ENCODE results near the gene JAM2.

The JAM2 gene

DNA sequence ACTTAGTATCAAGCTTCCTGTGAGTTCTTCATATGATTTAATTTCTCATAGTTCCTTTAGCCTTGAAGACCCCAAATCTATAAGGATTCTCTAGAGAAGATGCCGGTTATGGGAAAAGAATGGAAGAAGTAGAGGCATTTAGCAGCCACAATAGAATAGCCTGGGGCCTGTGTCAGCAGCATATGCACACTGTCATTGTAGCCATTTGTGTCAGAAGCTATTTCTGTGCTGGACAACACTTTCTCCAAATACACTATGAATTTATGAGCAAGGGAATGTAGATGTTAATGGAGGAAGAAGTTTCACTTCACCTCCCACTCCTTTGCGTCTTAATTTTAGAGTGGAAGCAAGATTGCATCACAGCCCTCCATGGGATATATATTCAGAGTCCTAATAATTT lies 17.4 kb downstream of the JAM2 start:
- TF ChIP-seq, protein P1, sequence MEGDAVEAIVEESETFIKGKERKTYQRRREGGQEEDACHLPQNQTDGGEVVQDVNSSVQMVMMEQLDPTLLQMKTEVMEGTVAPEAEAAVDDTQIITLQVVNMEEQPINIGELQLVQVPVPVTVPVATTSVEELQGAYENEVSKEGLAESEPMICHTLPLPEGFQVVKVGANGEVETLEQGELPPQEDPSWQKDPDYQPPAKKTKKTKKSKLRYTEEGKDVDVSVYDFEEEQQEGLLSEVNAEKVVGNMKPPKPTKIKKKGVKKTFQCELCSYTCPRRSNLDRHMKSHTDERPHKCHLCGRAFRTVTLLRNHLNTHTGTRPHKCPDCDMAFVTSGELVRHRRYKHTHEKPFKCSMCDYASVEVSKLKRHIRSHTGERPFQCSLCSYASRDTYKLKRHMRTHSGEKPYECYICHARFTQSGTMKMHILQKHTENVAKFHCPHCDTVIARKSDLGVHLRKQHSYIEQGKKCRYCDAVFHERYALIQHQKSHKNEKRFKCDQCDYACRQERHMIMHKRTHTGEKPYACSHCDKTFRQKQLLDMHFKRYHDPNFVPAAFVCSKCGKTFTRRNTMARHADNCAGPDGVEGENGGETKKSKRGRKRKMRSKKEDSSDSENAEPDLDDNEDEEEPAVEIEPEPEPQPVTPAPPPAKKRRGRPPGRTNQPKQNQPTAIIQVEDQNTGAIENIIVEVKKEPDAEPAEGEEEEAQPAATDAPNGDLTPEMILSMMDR (IDR thresholded peaks at IDR 0.05; ENCODE audit: insufficient read depth, low read length, poor library complexity, severe bottlenecking) = no peak
- Histone ChIP-seq H3K36me3 (ENCODE audit: control insufficient read depth, insufficient read depth, low read length) (no peaks in the 10 kb centered on the region), H3K27me3 (replicated peaks; ENCODE audit: control insufficient read depth, insufficient read depth, low read length) (no peaks in the 10 kb centered on the region), H3K4me3 (replicated peaks; ENCODE audit: low read depth, low read length) (no peak overlapping the region)
- DNase-seq (ENCODE audit: extremely low read depth, insufficient read length) = no peak

DNA sequence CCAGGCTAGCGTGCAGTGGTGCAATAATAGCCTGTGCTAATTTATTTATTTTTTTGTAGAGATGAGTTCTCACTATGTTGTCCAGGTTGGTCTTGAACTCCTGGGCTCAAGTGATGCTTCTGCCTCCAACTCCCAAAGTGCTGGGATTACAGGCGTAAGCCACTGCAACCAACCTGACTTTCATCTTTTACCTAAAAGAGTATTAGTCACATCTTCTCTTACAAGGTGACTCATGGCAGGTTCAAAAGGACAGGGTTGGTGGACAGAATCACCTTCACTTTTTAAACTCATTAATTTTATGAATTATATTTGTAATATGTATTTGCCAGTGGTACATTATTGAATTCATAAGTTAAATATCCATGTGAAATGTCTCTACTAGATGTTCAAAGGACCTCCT lies 18.1 kb downstream of the JAM2 start:
- Histone ChIP-seq H3K36me3 (ENCODE audit: control insufficient read depth, insufficient read depth, low read length) (no peaks in the 10 kb centered on the region), H3K4me3 (replicated peaks; ENCODE audit: low read depth, low read length) (no peak overlapping the region), H3K27me3 (replicated peaks; ENCODE audit: control insufficient read depth, insufficient read depth, low read length) (no peaks in the 10 kb centered on the region)
- no peak for DNase-seq (ENCODE audit: extremely low read depth, insufficient read length)
- TF ChIP-seq, protein P1 (IDR thresholded peaks at IDR 0.05; ENCODE audit: insufficient read depth, low read length, poor library complexity, severe bottlenecking) = no peak

DNA sequence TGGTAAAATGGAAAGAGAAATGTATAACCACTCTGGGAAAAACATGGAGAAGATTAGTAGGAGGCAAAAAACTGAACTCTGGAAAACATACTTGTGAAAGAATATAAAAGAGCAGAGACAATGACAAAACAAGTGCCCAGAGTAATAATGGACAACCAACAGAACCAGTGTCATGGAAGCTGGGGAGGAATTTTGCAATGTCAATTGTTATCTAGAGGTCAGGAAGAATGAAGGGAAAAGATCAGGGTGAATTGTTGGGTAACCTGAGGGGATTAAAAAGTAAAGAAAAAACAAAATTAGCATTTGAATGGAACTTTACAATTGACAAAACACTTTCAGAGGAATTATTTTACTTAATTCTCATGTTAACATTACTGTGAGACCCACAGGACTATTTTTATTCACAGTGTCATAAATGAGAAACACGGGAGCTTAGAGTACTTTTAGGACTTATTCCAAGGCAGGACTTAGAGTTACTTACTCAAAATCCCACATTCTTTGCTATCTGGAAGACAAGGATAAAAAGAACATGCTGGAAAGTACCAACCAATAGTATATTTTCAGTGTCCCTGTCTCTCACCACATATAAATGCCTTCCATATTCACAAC lies 19.5 kb downstream of the JAM2 start:
- H3K36me3 ChIP-seq (ENCODE audit: control insufficient read depth, insufficient read depth, low read length) = no peaks in the 10 kb centered on the region
- no peak for DNase-seq (ENCODE audit: extremely low read depth, insufficient read length)
- TF ChIP-seq, protein P1 (IDR thresholded peaks at IDR 0.05; ENCODE audit: insufficient read depth, low read length, poor library complexity, severe bottlenecking) = no peak

DNA sequence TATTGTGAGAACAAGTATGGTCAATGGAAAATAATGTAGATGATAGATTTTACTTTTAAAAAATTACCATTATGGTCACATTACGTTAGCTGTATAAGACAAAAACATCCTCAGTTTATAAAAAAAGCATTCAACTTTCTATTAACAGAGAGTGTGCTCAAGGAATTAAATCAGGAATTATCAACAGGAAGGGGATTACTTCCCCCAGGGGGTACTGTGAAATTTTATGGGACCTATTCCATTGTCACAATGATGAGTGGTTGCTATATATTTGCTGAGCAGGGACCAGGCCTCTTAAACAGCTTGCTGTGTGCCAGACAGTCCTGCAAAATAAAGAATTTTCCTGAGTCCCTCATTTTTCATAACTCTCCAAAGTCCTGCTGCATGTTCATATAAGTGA lies 21.2 kb downstream of the JAM2 start:
- DNase-seq (ENCODE audit: extremely low read depth, insufficient read length) = no peak
- Histone ChIP-seq H3K27me3 (replicated peaks; ENCODE audit: control insufficient read depth, insufficient read depth, low read length) (no peaks in the 10 kb centered on the region), H3K4me3 (replicated peaks; ENCODE audit: low read depth, low read length) (no peak overlapping the region), H3K36me3 (ENCODE audit: control insufficient read depth, insufficient read depth, low read length) (no peaks in the 10 kb centered on the region)
- TF ChIP-seq, protein P1 (IDR thresholded peaks at IDR 0.05; ENCODE audit: insufficient read depth, low read length, poor library complexity, severe bottlenecking) = no peak

More for the DNA sequence above, 19.5 kb downstream of the JAM2 start:
- Histone ChIP-seq H3K4me3 (replicated peaks; ENCODE audit: low read depth, low read length) (no peak overlapping the region), H3K27me3 (replicated peaks; ENCODE audit: control insufficient read depth, insufficient read depth, low read length) (no peaks in the 10 kb centered on the region)

DNA sequence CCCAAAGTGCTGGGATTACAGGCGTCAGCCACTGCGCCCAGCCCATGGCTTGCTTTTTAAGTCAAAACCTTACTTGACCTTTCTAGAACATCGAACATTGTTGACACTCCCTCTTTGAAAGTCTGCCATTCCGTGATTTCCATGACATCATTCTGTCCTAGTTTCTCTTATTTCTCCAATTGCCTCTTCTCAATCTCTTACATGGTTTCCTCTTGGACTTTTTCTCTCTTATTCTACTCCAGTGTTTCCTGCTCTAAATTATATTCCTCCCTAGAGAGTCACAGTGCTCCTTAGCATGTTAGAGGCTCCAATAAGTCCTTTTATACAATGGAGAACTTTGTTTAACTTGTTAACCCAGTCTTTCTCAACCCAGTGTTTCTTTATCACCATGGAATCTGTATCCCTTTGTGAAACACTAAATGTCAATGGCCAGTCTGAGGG lies 25.5 kb downstream of the JAM2 start:
- TF ChIP-seq, protein P1 (IDR thresholded peaks at IDR 0.05; ENCODE audit: insufficient read depth, low read length, poor library complexity, severe bottlenecking) = no peak
- no peaks in the 10 kb centered on the region for H3K27me3 ChIP-seq (replicated peaks; ENCODE audit: control insufficient read depth, insufficient read depth, low read length)
- no peak overlapping the region for H3K4me3 ChIP-seq (replicated peaks; ENCODE audit: low read depth, low read length)
- no peak for DNase-seq (ENCODE audit: extremely low read depth, insufficient read length)
- no peaks in the 10 kb centered on the region for H3K36me3 ChIP-seq (ENCODE audit: control insufficient read depth, insufficient read depth, low read length)

DNA sequence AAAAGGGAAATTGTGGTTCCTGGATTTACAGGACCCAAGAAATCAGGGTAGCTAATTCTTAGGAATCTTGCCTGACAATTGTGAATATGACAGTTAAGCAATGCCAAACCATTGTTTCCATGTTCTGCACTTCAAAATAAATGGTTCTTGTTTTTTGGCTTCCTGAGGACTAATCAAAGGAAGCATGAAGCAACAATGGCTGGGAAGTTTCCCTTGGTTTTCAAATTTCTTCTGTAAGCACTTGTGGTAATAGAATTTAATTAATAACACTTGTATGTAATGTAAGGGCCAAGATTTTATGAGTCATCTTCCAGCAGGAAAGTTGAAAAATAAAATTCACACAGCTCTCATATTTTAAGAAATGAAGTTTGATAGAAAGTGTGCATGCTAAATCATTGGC lies 31.7 kb downstream of the JAM2 start:
- no peaks in the 10 kb centered on the region for H3K27me3 ChIP-seq (replicated peaks; ENCODE audit: control insufficient read depth, insufficient read depth, low read length)
- H3K36me3 ChIP-seq (ENCODE audit: control insufficient read depth, insufficient read depth, low read length) = no peaks in the 10 kb centered on the region
- H3K4me3 ChIP-seq (replicated peaks; ENCODE audit: low read depth, low read length) = no peak overlapping the region
- DNase-seq (ENCODE audit: extremely low read depth, insufficient read length) = no peak
- TF ChIP-seq, protein P1 (IDR thresholded peaks at IDR 0.05; ENCODE audit: insufficient read depth, low read length, poor library complexity, severe bottlenecking) = no peak

Data from GM06990 (cell line).